Measurements from ENCODE around the gene CMC4. TPM values are rescaled to one million over a fixed set of nuclear protein-coding genes. Genes with fewer than 3 reads are reported as not detected.

Gene CMC4
- polyA plus RNA-seq (ENCODE audit: insufficient read length in 4 of 4) = 1 to 10 TPM; 5.9 to 9.4 (median 6.9) TPM

GRCh38 chrX:155070975-155071693 lies at the start of gene CMC4, which contains the start of the genes BRCC3 and MTCP1:
TSS of gene CMC4 (minus strand) at chrX:155071136. CDS start at chrX:155064023, 7,113 bp downstream.
TSS of gene BRCC3 (plus strand) at chrX:155071508. CDS start at chrX:155071528, 20 bp downstream.
TSS of gene MTCP1 (minus strand) at chrX:155071136. CDS start at chrX:155066010, 5,126 bp downstream.
- DNase-seq (ENCODE audit: low read depth in 4 of 4, low spot score in 3 of 4) = peak; percentile 48 to 53 (median 50)

- no peak for DNase-seq (ENCODE audit: low read depth in 4 of 4, low spot score in 3 of 4)
Measured at GRCh38 chrX:155115174-155115819, 44.4 kb upstream of the CMC4 start.

GRCh38 chrX:155113097-155113496 lies 42.2 kb upstream of the CMC4 start:
- DNase-seq (ENCODE audit: low read depth in 4 of 4, low spot score in 3 of 4) = no peak

- no peak for DNase-seq (ENCODE audit: low read depth in 4 of 4, low spot score in 3 of 4)
Measured at GRCh38 chrX:155112171-155112570, 41.2 kb upstream of the CMC4 start.

- no peak for DNase-seq (ENCODE audit: low read depth in 4 of 4, low spot score in 3 of 4)
Measured at GRCh38 chrX:155108427-155108826, 37.5 kb upstream of the CMC4 start.

GRCh38 chrX:155105919-155106318 lies 35.0 kb upstream of the CMC4 start:
- DNase-seq (ENCODE audit: low read depth in 4 of 4, low spot score in 3 of 4) = no peak

- DNase-seq (ENCODE audit: low read depth in 4 of 4, low spot score in 3 of 4) = no peak
Measured at GRCh38 chrX:155094468-155095061, 23.6 kb upstream of the CMC4 start.

- DNase-seq (ENCODE audit: low read depth in 4 of 4, low spot score in 3 of 4) = no peak
Measured at GRCh38 chrX:155086961-155087735, 16.2 kb upstream of the CMC4 start.

GRCh38 chrX:155086202-155086840 lies 15.4 kb upstream of the CMC4 start:
- DNase-seq (ENCODE audit: low read depth in 4 of 4, low spot score in 3 of 4) = no peak

- no peak for DNase-seq (ENCODE audit: low read depth in 4 of 4, low spot score in 3 of 4)
Measured at GRCh38 chrX:155071694-155072280, 851 bp upstream of the CMC4 start.

- no peak for DNase-seq (ENCODE audit: low read depth in 4 of 4, low spot score in 3 of 4)
Measured at GRCh38 chrX:155070663-155070974, 317 bp downstream of the CMC4 start.

- DNase-seq (ENCODE audit: low read depth in 4 of 4, low spot score in 3 of 4) = no peak
Measured at GRCh38 chrX:155070038-155070437, 898 bp downstream of the CMC4 start.

GRCh38 chrX:155069414-155069813 lies 1.5 kb downstream of the CMC4 start:
- no peak for DNase-seq (ENCODE audit: low read depth in 4 of 4, low spot score in 3 of 4)

GRCh38 chrX:155068165-155068564 lies 2.8 kb downstream of the CMC4 start:
- DNase-seq (ENCODE audit: low read depth in 4 of 4, low spot score in 3 of 4) = no peak

GRCh38 chrX:155065035-155065734 lies 5.8 kb downstream of the CMC4 start:
- no peak for DNase-seq (ENCODE audit: low read depth in 4 of 4, low spot score in 3 of 4)

- DNase-seq (ENCODE audit: low read depth in 4 of 4, low spot score in 3 of 4) = no peak
Measured at GRCh38 chrX:155061760-155062159, 9.2 kb downstream of the CMC4 start.

- DNase-seq (ENCODE audit: low read depth in 4 of 4, low spot score in 3 of 4) = no peak
Measured at GRCh38 chrX:155056877-155057792, 13.8 kb downstream of the CMC4 start.

GRCh38 chrX:155056471-155056870 lies 14.5 kb downstream of the CMC4 start:
- no peak for DNase-seq (ENCODE audit: low read depth in 4 of 4, low spot score in 3 of 4)
